HL-60 (cell line): ENCODE results near the gene FAM184B.

Experiments used
- GABPA ChIP-seq: IDR thresholded peaks from 2 replicates; pipeline ENCODE4 v1.6.1; 2012; ENCODE audit warnings: low read depth
- TF ChIP-seq, protein P1 (sequence below): IDR thresholded peaks from one replicate; pipeline ENCODE4 v1.5.1; 2011; ENCODE audit warnings: low read length, control low read depth, inconsistent platforms; ENCODE audit not compliant: insufficient read depth
- TF ChIP-seq, protein P2 (sequence below): IDR thresholded peaks from 2 replicates; pipeline ENCODE4 v1.6.1; 2012; ENCODE audit warnings: low read depth; ENCODE audit not compliant: insufficient replicate concordance

DNA sequence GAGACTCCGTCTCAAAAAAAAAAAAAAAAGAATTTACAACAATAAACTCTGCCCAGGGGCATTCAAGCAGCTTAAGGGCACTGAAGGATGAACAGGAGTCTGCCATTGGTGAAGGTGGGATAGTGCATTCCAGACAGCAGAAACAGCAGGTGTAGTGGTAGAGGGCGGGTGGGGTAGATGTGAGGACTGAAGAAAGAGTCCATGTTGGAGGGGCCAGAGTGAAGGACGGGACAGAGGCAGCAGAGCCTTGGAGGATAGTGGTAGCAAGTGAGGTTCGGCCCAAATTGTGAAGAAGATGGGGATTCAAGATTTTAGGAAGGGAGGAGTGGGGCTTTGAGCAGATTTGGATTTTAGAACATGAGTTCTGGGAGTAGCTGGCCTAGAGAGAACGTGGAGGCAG lies 91.3 kb downstream of the FAM184B start:
- TF ChIP-seq, protein P1, sequence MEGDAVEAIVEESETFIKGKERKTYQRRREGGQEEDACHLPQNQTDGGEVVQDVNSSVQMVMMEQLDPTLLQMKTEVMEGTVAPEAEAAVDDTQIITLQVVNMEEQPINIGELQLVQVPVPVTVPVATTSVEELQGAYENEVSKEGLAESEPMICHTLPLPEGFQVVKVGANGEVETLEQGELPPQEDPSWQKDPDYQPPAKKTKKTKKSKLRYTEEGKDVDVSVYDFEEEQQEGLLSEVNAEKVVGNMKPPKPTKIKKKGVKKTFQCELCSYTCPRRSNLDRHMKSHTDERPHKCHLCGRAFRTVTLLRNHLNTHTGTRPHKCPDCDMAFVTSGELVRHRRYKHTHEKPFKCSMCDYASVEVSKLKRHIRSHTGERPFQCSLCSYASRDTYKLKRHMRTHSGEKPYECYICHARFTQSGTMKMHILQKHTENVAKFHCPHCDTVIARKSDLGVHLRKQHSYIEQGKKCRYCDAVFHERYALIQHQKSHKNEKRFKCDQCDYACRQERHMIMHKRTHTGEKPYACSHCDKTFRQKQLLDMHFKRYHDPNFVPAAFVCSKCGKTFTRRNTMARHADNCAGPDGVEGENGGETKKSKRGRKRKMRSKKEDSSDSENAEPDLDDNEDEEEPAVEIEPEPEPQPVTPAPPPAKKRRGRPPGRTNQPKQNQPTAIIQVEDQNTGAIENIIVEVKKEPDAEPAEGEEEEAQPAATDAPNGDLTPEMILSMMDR = no peak
- no peak for TF ChIP-seq GABPA
- TF ChIP-seq, protein P2, sequence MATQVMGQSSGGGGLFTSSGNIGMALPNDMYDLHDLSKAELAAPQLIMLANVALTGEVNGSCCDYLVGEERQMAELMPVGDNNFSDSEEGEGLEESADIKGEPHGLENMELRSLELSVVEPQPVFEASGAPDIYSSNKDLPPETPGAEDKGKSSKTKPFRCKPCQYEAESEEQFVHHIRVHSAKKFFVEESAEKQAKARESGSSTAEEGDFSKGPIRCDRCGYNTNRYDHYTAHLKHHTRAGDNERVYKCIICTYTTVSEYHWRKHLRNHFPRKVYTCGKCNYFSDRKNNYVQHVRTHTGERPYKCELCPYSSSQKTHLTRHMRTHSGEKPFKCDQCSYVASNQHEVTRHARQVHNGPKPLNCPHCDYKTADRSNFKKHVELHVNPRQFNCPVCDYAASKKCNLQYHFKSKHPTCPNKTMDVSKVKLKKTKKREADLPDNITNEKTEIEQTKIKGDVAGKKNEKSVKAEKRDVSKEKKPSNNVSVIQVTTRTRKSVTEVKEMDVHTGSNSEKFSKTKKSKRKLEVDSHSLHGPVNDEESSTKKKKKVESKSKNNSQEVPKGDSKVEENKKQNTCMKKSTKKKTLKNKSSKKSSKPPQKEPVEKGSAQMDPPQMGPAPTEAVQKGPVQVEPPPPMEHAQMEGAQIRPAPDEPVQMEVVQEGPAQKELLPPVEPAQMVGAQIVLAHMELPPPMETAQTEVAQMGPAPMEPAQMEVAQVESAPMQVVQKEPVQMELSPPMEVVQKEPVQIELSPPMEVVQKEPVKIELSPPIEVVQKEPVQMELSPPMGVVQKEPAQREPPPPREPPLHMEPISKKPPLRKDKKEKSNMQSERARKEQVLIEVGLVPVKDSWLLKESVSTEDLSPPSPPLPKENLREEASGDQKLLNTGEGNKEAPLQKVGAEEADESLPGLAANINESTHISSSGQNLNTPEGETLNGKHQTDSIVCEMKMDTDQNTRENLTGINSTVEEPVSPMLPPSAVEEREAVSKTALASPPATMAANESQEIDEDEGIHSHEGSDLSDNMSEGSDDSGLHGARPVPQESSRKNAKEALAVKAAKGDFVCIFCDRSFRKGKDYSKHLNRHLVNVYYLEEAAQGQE = no peak
